Gastroesophageal sphincter (tissue), 4 donors: ENCODE results near the gene DIP2C. TPM values are rescaled to one million over a fixed set of nuclear protein-coding genes. Genes with fewer than 3 reads are reported as not detected.
A peak's percentile ranks its signal among the peaks of the same experiment; 100 is the strongest.
"Not testable (repeated sequence)": the region's sequence is repeated elsewhere in the genome, so short reads cannot be mapped to it uniquely, and the experiment has no call there.

Source experiments
- ATAC-seq: fragments of 150-250 bp; one replicate; pipeline ENCODE4 v1.9.1; 2016; ENCODE audit warnings: mild to moderate bottlenecking, moderate library complexity
- H3K27ac ChIP-seq, 4 donors: fragments of 200-600 bp; sonication (generic) in 3 of 4; 1 replicate in 3 of 4; 2 replicates in 1 of 4; pipeline ENCODE4 v1.5.1; 2016 to 2019
- H3K27me3 ChIP-seq: fragments of 200-600 bp; sonication (generic); one replicate; pipeline ENCODE4 v1.5.1; 2019
- H3K36me3 ChIP-seq, 2 donors: fragments of 200-600 bp; sonication (generic); one replicate each; pipeline ENCODE4 v1.5.1; 2019; ENCODE audit warnings: control low read depth in 1 of 2
- H3K4me1 ChIP-seq, 3 donors: fragments of 200-600 bp; sonication (generic); 1 replicate in 2 of 3; 2 replicates in 1 of 3; pipeline ENCODE4 v1.5.1; 2016 to 2019; ENCODE audit warnings: control low read depth in 2 of 3
- H3K4me3 ChIP-seq, 2 donors: fragments of 200-600 bp; sonication (generic); one replicate each; pipeline ENCODE4 v1.5.1; 2019; ENCODE audit warnings: mild to moderate bottlenecking in 1 of 2, moderate library complexity in 1 of 2
- H3K9me3 ChIP-seq, 3 donors: fragments of 200-600 bp; sonication (generic); one replicate each; pipeline ENCODE4 v1.5.1; 2017 to 2019; ENCODE audit warnings: control low read depth in 2 of 3
- CTCF ChIP-seq, 4 experiments: fragments of 200-600 bp in 2 of 4; fragments of 450-650 bp in 2 of 4; sonication (generic) in 1 of 4; IDR thresholded peaks; one replicate each; pipeline ENCODE4 v1.5.1; 2017 to 2019; ENCODE audit warnings: antibody characterized with exemption in 4 of 4, mild to moderate bottlenecking in 2 of 4, moderate library complexity in 2 of 4
- EP300 ChIP-seq: sonication (generic); formaldehyde crosslinking; IDR thresholded peaks from one replicate; pipeline ENCODE4 v1.6.1; 2017; ENCODE audit warnings: antibody characterized with exemption, mild to moderate bottlenecking
- POLR2A ChIP-seq, 2 donors: fragments of 450-650 bp; IDR thresholded peaks; one replicate each; pipeline ENCODE4 v1.6.1; 2017; ENCODE audit warnings: antibody characterized with exemption in 2 of 2, mild to moderate bottlenecking in 2 of 2, moderate library complexity in 1 of 2
- POLR2AphosphoS5 ChIP-seq: sonication (generic); formaldehyde crosslinking; IDR thresholded peaks from one replicate; pipeline ENCODE4 v1.6.1; 2017; ENCODE audit warnings: antibody characterized with exemption
- WGBS, 2 donors: methylation state at CpG; one replicate each; pipeline ENCODE4 v1.1.5; 2018; ENCODE audit warnings: low coverage in 1 of 2; 5-methylcytosine and 5-hydroxymethylcytosine counted together
- total RNA-seq, 4 donors: library from RNA; depleted of rRNA; stranded (reverse); fragments of >200 nt; gene quantifications; one replicate each; pipeline ENCODE4 v1.1.0, GENCODE V29; 2016

DIP2C gene
- total RNA-seq, 4 donors from 2014 or later = 40.8 to 73.8 (median 47.7) TPM

- peak; percentile 55 for ATAC-seq
- TF ChIP-seq POLR2A (IDR thresholded peaks at IDR 0.05) (no peak), CTCF (IDR thresholded peaks at IDR 0.05) (no peak), POLR2AphosphoS5 (no peak), EP300 (no peak)
- Histone ChIP-seq H3K4me3 (no peak overlapping the region), H3K9me3 (no peaks in the 10 kb centered on the region), H3K27ac (peak overlapping the region in 2 of 4 donors; percentile 29 to 38), H3K4me1 (peaks cover 0 to 42% (median 0%) of the 10 kb centered on the region in 3 donors), H3K36me3 (peaks cover 0 to 22% of the 10 kb centered on the region in 2 donors), H3K27me3 (no peaks in the 10 kb centered on the region)
- WGBS, 2 donors = 28 to 50% methylated on average over 3 to 4 of the region's 8 CpGs
Observed at GRCh38 chr10:396535-397220, 292.8 kb downstream of the DIP2C start.

DNA sequence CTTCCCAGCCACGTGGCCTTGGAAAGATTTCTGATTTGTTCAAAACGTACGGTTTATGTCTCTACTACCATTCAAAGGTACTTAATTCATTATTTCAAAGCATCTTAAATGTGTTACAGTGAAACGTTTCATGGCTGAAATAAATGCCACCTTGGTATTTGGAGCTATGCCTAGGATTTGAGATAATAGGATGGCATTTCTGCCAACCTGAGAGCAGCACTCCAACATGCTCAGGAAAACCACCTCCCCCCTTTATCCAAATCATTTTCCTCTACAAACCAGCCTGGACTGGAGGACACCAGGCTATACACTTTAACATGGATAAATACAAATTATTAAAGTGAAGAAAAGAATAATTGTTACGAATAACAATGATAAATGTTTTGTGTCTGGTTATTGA, 293.4 kb downstream of the DIP2C start:
- Histone ChIP-seq H3K4me3 (no peak overlapping the region), H3K9me3 (no peaks in the 10 kb centered on the region), H3K36me3 (peaks cover 0 to 26% of the 10 kb centered on the region in 2 donors), H3K27me3 (no peaks in the 10 kb centered on the region), H3K4me1 (peaks cover 0 to 48% (median 0%) of the 10 kb centered on the region in 3 donors), H3K27ac (peak overlapping the region in 2 of 4 donors; percentile 29 to 38)
- 49 to 73% methylated on average over 5 of the region's 5 CpGs for WGBS, 2 donors
- TF ChIP-seq POLR2A (IDR thresholded peaks at IDR 0.05) (no peak), EP300 (no peak), POLR2AphosphoS5 (no peak), CTCF (IDR thresholded peaks at IDR 0.05) (no peak)
- no peak for ATAC-seq

DNA sequence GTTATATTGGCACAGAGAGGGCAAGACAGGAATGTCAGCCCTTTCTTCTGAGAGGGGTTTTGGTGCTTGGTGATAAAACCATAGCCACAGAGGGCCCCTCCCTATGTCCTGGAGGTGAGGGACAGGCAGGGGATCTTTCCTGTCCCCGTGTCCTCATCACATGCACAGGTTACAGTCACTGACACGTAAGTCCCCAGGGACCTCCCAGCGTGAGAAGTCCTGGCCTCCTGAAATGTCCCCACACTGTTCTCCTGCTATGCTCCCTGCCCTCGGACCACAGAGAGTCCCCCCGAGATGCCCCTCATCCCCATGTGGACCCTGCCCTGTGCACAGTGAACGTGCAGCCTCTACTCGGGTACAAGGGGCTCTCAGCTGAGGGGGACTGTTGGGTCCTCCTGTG, 293.8 kb downstream of the DIP2C start:
- 80% methylated on average over 1 of the region's 7 CpGs; no CpG with 5 or more reads in 1 of the 2 donors for WGBS, 2 donors
- Histone ChIP-seq H3K27ac (peak overlapping the region in 3 of 4 donors; percentile 17 to 38 (median 29)), H3K4me3 (no peak overlapping the region), H3K9me3 (no peaks in the 10 kb centered on the region), H3K27me3 (no peaks in the 10 kb centered on the region), H3K4me1 (peaks cover 0 to 50% (median 0%) of the 10 kb centered on the region in 3 donors), H3K36me3 (peaks cover 0 to 30% of the 10 kb centered on the region in 2 donors)
- TF ChIP-seq POLR2A (IDR thresholded peaks at IDR 0.05) (no peak), POLR2AphosphoS5 (no peak), EP300 (no peak), CTCF (IDR thresholded peaks at IDR 0.05) (no peak)
- no peak for ATAC-seq

DNA sequence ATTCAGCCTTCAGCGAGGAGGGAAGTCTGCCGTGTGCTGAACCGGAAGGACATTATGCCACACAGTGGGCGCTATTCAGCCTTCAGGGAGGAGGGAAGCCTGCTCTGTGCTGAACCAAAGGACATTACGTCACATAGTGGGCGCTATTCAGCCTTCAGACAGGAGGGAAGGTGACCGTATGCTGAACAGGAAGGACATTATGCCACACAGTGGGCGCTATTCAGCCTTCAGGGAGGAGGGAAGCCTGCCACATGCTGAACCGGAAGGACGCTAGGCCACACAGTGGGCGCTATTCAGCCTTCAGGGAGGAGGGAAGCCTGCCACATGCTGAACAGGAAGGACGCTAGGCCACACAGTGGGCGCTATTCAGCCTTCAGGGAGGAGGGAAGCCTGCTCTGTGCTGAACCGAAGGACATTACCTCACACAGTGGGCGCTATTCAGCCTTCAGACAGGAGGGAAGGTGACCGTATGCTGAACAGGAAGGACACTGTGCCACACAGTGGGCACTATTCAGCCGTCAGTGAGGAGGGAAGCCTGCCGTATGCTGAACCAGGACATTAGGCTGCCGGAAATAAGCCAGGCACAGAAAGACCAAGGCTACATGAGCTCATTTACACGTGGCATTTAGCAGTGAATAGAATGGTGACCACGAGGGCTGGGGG, 294.9 kb downstream of the DIP2C start:
- peak; percentile 11 for TF ChIP-seq POLR2AphosphoS5
- not testable (repeated sequence) for H3K27me3 ChIP-seq, H3K4me3 ChIP-seq, H3K9me3 ChIP-seq
- peak; percentile 45 for ATAC-seq
- Histone ChIP-seq H3K36me3 (peaks cover 0 to 30% of the 10 kb centered on the region in 2 donors), H3K27ac (peak overlapping the region in 3 of 4 donors; percentile 61 to 68 (median 66)), H3K4me1 (peaks cover 0 to 50% (median 0%) of the 10 kb centered on the region in 3 donors)
- 47 to 59% methylated on average over 9 to 14 of the region's 21 CpGs for WGBS, 2 donors

GRCh38 chr10:393787-394438, 295.6 kb downstream of the DIP2C start:
- 90 to 97% methylated on average over 4 of the region's 14 CpGs for WGBS, 2 donors
- Histone ChIP-seq H3K9me3 (no peaks in the 10 kb centered on the region), H3K27ac (peak overlapping the region in 3 of 4 donors; percentile 61 to 68 (median 66)), H3K36me3 (peaks cover 0 to 30% of the 10 kb centered on the region in 2 donors), H3K4me1 (peaks cover 0 to 50% (median 0%) of the 10 kb centered on the region in 3 donors), H3K27me3 (no peaks in the 10 kb centered on the region), H3K4me3 (no peak overlapping the region)
- no peak for ATAC-seq
- no peak for TF ChIP-seq POLR2AphosphoS5
- no peak for TF ChIP-seq POLR2A (IDR thresholded peaks at IDR 0.05)
- no peak for TF ChIP-seq CTCF (IDR thresholded peaks at IDR 0.05)
- no peak for TF ChIP-seq EP300
